Jurkat, Clone E6-1 (cell line): ENCODE results near the gene ADK.
"Not testable (repeated sequence)": the region's sequence is repeated elsewhere in the genome, so short reads cannot be mapped to it uniquely, and the experiment has no call there.

Source experiments
- DNase-seq: peaks from one replicate; pipeline ENCODE4 v3.0.0-alpha.2; 2011; ENCODE audit warnings: low read depth, low spot score
- H3K4me3 ChIP-seq: 2 replicates; pipeline ENCODE4 v1.5.1; 2011; ENCODE audit warnings: mild to moderate bottlenecking, low read length, control low read depth, moderate library complexity

The ADK gene

DNA sequence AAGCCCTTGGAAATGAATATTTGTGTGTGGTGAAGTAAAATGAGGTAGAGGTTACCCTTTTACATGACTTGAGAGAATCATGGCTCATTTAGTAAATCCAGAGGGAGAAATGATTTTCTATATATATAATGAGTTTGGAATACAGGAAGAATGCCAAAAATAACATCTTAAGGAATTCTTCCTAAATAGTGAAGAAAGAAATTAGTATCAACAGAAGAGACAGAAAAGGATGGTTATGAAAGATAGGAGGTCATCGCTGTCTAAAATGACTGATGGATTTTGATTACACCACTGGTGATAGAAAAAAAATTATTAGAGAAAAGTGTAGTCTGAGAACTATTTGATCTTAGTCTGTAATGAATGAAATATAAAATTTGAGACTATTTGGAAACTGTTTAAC, 283.0 kb downstream of the ADK start:
- no peak for DNase-seq
- H3K4me3 ChIP-seq: no peak overlapping the region

DNA sequence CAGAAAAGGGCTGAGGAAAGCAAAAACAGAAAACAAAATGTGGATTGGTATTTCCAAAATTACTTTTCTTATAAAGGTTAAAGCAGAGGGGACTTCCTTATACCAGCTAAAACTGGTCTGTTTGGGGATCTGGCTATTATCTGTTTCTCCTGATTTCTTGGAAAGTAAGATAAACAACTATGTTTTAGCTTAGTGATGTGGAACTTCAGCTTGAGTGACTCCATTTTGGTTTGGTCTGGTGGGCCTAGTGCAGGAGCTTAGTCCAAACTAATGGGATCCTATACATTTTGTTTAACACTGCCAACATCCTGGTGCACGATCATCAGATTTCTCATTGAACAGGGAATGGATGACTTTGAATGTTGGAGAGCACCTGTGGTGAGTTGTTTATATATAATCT, 283.5 kb downstream of the ADK start:
- H3K4me3 ChIP-seq: no peak overlapping the region
- DNase-seq: no peak

DNA sequence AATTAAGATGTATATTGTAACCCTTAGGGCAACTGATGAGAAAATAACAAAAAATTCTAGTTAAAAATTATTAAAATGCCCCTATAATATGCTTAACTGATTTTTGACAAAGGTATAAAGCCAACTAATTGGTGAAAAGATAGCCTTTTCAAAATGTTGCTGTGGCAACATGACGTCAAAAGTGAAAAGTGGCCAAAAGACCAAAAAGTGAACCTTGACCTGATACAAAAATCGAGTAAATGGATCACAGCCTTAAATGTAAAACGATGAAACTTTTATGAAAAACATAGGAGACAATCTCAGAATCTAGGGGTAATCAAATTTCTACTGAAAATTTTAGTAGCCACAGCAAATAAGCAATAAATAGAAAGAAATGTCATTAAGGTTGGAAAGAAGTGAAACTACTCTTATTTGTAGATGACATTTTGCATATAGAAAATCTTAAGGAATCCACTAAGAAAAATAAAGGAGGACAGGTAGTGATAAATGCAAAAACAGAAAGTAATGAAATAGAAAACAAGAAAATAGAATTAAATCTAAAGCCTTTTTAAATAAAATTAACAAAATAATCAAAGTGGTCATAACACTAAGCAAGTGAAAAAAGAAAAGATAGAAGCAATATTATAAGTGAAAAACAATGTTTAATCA, 285.6 kb downstream of the ADK start:
- no peak overlapping the region for H3K4me3 ChIP-seq
- no peak for DNase-seq

DNA sequence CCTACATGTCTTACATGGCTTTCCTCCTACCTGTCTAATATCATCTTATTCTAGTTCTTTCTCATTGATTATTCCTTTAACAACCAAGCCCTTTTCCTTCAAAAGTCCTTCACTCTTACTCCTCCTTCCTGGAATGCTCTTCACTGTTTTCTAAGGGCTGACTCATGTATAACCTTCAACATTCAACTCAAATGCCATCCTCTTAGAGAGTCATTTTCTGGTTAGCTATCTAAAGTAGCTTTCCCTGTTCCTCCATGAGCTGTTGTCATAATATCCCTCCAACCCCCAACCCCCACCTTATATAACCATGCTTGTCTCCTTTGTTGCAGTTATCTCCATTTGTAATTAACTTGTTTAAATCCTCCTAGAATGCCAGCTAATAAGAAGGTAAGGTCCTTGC, 286.8 kb downstream of the ADK start:
- no peak overlapping the region for H3K4me3 ChIP-seq
- DNase-seq: no peak

DNA sequence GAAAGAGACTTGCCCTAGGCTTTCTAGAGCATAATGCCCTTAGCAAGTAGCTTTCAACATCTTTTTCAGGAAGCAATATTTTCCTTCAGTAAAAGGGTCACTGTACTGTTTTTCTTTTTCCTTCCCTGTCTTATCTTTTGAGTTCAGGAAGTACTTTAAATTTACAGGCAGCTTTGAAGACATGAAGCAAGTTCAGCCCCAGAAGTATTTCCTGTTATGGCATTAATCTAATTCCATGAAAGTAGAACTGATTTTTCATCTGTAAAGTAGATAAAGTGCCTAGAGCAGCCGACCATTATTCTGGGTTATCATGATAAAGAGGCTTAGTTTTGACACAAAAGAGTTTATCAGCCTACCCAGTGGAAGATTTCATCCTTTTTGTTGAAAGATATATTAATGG, 288.2 kb downstream of the ADK start:
- no peak for DNase-seq
- H3K4me3 ChIP-seq: no peak overlapping the region

DNA sequence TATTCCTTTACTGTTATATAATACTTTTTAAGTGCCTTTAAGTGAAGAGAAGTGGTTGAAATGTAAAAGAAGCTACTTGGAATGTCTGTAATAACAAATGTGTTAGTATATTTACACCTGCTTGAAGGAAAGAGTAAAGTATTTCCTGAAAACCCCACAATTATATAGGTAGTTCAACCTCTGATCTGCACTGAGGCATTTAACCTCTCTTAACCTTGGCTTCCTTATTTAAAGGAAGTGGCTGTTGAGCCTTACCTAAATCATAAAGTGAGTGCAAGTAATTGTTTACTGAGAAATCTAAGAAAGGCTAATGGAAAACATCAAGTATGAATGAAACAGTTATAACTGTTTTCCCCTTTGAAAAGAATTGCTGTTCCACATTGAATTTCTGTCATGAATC, 294.5 kb downstream of the ADK start:
- H3K4me3 ChIP-seq: no peak overlapping the region
- DNase-seq: no peak

DNA sequence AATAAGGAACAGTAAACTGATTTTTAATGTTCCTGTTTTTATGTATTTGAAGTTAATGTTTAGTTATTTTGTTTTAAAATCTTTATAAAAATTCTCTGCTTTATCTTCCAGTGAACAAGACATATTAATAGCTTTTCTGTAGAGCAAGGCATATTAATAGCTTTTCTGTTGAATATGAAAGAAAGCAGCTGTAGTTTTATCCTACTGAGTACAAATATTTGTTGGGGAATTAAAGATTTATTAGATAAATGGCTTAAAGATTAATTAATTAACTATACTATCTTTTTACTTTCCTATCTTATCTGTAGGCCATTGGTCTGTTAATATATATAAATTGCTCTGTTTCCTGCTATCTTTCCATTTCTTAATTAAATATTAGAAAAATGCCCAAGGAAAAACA, 299.6 kb downstream of the ADK start:
- no peak for DNase-seq
- no peak overlapping the region for H3K4me3 ChIP-seq

DNA sequence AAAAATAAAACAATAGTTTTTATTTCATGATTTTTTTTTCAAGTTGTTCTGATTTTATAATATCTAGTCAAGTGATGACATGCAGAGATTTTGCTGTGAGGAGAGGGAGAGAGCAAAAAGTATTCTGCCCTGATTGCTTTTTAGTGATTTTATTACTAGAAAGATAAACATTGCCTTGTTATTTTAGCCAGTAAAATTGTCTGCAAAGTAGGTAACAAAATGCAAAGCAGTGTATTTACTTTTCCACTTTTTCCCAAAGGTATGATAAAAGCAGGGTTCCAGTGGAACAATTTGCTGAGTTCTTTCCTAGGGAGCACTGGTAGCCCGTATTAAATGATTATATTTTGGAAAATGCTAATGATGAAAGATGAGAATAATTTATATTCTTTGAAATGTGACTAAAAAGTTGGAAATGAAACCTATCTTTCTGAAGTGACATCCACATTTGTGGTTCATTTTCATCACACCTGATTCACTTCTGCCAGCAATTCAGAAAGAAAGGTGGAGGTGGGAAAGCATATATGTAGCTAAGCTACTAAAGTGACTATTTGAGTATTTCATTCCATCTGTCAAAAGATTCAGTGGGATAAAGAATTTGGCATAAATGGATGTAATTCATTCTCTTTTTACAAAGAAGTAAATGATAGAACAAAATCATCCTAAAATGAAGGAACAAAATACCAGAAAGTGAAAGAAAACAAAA, 300.3 kb downstream of the ADK start:
- H3K4me3 ChIP-seq: no peak overlapping the region
- DNase-seq: no peak

DNA sequence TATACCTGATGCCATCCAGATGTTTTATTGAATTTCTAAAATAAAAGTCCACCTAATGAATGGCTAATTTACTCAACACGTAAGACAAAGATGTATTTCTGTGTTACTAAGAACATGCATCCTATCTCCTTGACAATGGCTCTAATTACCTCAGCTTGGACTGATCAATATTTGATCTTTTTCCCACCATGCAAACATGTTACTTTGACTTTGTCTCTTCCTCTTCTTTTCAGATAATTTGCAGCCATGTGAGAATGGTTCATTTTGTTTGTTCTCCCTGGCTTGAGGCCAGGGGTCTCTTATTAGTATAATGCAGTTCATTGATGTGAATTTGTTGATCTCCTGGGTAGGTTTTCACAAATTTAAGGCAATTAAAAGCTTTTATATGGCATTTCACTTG, 302.1 kb downstream of the ADK start:
- H3K4me3 ChIP-seq: no peak overlapping the region
- DNase-seq: no peak

DNA sequence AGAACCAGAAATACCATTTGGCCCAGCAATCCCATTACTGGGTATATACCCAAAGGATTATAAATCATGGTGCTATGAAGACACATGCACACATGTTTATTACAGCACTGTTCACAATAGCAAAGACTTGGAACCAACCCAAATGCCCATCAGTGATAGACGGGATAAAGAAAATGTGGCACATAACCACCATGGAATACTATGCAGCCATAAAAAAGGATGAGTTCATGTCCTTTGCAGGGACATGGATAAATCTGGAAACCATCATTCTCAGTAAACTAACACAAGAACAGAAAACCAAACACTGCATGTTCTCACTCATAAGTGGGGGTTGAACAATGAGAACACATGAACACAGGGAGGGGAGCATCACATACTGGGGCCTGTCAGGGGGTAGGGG, 306.5 kb downstream of the ADK start:
- not testable (repeated sequence) for H3K4me3 ChIP-seq, DNase-seq

DNA sequence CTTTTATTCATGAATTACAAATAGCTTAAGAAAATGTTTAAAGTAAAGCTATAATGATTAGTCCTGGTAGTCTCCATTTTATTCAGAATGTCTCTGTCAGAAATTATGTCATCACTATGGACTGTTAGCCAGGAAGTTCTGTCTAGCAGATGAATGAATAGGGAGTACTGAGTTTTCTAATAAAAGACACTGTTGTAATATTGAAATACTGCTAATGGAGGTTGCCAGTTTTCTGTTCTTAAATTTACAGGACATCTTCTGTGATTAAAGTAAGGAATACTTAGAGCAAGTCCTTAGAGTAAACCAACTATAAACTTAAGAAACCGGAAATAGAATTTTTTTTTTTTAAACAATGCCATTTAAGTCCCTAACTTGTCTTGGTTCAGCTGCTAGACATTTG, 309.8 kb downstream of the ADK start:
- no peak for DNase-seq
- no peak overlapping the region for H3K4me3 ChIP-seq

DNA sequence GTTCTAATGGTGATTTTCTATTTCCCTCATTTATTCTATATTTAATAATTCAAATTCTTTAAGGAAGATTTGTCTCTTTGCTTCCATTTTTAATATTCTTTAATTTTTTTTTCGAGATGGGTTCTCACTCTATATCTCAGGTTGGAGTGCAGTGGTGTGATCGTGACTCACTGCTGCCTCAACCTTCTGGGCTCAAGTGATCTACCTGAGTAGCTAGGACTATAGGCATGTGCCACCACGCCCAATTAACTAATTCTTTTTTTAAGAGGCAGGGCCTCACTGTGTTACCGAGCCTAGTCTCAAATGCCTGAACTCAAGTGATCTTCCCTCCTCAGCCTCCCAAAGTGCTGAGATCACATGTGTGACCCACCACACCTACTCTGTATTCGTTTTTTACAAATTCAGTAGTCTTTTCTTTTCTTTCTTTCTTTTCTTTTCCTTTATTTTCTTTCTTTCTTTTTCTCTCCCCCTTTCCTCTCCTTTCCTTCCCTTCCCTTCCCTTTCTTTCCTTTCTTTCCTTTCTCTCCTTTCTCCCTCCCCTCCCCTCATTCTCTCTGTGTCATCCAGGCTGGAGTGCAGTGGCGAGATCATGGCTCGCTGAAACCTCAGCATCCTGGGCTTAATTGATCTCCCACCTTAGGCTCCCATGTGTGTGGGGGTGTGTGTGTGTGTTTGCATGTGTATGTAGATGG, 323.1 kb downstream of the ADK start:
- no peak for DNase-seq
- H3K4me3 ChIP-seq: no peak overlapping the region

DNA sequence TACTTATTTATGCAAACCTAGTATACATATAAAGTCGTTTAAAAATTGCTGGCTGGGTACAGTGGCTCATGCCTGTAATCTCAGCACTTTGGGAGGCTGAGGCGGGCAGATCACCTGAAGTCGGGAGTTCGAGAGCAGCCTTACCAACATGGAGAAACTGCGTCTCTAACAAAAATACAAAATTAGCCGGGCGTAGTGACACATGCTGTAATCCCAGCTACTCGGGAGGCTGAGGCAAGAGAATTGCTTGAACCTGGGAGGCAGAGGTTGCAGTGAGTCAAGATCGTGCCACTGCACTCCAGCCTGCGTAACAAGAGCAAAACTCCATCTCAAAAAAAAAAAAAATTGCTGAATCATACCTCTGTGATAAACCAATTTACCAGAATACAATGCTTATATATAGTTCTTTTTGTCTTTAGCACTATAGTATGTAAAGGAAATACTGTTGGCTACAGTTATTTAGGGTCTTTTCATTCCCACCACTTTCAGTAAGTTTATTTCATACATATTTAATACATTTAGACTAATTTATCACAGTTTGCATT, 325.2 kb downstream of the ADK start:
- not testable (repeated sequence) for H3K4me3 ChIP-seq, DNase-seq

DNA sequence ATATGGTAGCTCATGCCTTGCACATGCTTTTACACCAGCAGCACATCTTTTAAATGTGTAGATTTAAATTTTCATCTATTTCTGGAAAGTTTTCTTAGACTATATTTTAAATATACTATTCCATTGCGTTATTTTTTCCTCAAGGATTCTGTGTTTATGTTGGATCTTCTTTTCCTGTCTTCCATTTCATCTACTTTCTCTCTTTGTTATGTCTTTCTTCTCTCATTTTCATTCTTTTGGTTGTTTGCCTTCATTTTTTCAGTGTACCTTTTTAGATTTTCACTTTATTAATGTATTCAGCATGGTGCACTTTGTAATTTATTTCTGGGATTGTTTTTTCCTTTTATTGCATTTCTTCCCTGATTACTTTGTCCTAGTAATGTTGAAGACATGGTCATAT, 329.8 kb downstream of the ADK start:
- H3K4me3 ChIP-seq: no peak overlapping the region
- DNase-seq: no peak

DNA sequence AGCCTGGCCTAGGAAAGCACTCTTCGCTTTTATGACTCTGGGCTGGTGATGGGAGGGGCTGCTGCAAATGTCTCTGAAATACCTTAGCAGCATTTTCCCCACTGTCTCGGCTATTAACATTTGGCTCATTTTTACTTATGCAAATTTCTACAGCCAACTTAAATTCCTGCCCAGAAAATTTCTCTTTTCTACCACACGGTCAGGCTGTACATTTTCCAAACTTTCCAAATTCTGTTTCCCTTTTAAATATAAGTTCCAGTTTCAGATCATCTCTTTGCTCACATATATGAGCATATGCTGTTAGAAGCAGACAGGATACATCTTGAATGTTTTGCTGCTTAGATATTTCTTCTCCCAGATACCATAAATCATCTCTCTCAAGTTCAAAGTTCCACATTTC, 332.3 kb downstream of the ADK start:
- no peak overlapping the region for H3K4me3 ChIP-seq
- DNase-seq: no peak

DNA sequence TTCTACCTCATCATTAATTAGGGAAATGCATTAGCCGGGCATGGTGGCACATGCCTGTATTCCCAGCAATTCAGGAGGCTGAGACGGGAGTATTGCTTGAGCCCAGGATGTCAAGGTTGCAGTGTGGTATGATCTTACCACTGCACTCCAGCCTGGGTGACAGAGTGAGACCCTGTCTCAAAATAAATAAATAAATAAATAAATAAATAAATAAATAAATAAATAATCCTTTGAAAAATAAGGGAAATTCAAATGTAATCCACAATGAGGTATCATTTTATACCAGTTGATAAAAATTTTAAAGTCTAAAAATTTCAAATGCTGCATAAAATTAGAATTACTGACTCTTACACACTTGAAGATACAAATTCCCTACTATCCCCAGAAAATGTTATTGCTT, 334.3 kb downstream of the ADK start:
- no peak overlapping the region for H3K4me3 ChIP-seq
- DNase-seq: no peak

DNA sequence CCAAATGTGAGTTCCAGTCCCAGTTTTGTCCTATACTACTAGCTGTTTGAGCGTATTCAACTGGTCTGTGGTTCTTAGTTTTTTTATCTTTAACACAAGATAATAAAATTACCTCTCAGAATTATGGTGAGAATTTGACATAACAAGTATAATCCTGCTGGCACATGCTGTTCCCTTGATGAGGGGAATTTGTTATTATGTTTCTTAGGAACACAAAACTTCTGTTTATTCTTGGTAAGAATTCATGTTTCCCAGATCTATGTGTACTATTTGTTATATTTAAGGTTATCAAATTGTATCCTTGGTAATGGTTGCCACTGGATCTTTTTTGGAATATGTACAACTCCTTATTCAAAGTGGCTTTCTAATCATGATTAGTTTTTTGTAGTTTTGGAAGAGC, 335.6 kb downstream of the ADK start:
- no peak overlapping the region for H3K4me3 ChIP-seq
- no peak for DNase-seq

DNA sequence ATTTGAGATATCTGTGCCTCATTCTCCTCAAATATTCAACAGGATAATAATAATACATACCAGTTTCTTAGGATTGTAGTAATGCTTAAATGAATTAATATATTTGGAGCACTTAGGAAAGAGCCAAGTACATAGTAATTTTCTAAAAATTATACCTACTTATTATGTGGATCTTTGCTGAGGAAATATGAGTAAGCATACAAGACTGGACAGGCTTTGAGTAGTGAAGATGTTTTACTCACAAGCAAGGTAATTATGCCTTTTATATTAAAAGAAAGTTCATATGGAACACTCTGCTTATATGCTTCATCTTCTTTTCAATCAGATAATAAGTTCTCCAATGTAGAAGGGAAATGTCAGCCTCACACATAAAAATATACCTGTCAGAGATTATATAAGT, 337.9 kb downstream of the ADK start:
- no peak for DNase-seq
- H3K4me3 ChIP-seq: no peak overlapping the region

DNA sequence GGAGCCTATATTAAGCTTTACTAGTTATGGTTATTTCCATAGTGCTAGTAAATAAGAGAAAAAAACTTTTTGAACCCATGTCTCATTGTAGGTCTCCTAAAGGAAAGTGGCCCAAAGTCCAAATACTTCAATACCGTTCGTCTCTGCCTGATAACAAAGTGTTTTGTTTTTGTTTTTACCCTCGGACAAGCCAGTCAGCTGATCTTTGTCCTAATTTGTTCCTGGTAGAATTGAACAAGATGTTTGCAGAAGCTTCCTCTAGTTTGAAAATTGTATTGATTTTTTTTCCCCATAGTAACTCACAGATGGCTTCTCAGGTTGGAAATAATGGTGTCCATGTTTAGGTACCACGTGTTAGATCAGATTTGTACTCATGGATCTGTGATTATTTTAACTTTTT, 339.5 kb downstream of the ADK start:
- no peak overlapping the region for H3K4me3 ChIP-seq
- no peak for DNase-seq

DNA sequence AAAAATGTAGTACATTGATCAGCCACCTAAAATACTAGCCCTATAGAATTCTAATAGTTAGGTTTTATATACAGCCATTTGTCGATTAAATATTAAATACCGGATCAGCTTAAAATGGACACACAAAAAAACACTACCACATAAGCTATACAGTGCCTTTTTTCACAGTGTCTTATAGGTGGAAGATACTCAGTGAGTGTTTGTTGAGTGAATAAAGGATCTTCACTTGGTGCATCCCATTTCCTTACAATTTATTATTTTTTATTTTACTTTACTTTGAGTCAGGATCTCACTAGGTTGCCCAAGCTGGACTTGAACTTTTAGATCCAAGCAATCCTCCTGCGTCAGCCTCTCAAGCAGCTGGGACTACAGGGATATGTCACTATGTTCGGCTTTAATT, 340.0 kb downstream of the ADK start:
- DNase-seq: no peak
- H3K4me3 ChIP-seq: no peak overlapping the region
